MCF 10A (cell line): ENCODE data around the gene ZNF526. TPM values are rescaled to one million over a fixed set of nuclear protein-coding genes. Genes with fewer than 3 reads are reported as not detected.
"Not testable (repeated sequence)": the region's sequence is repeated elsewhere in the genome, so short reads cannot be mapped to it uniquely, and the experiment has no call there.

Experiments
- BruUV-seq: library from RNA; stranded (reverse); fragments of 400-500 nt; replicated peaks from 2 replicates; lab custom pipeline; 2021; lab: Mats Ljungman, UMichigan
- CTCF ChIA-PET: fragments of 300-600 bp; sonication (Branson Sonifier 250); formaldehyde crosslinking; extraction: SDS; loops from one replicate; lab custom pipeline; 2021; ENCODE audit warnings: antibody characterized with exemption, inconsistent platforms; lab: Yijun Ruan, JAX
- POLR2A ChIA-PET: fragments of 300-600, 350-650 bp; sonication (Branson Sonifier 250); formaldehyde crosslinking; extraction: SDS; loops from one replicate; lab custom pipeline; 2020; ENCODE audit warnings: antibody characterized with exemption, inconsistent platforms; lab: Yijun Ruan, JAX
- DNase-seq: peaks from one replicate; pipeline ENCODE4 v3.0.0-alpha.2; 2018; ENCODE audit not compliant: unreplicated experiment
- H3K27ac Mint-ChIP-seq: one replicate; pipeline ENCODE4 v1.8.0; 2022; ENCODE audit warnings: mild to moderate bottlenecking, low read depth, mixed read lengths; ENCODE audit not compliant: unreplicated experiment
- H3K27me3 Mint-ChIP-seq: one replicate; pipeline ENCODE4 v1.8.0; 2022; ENCODE audit warnings: mixed read lengths; ENCODE audit not compliant: insufficient read depth, unreplicated experiment
- H3K36me3 Mint-ChIP-seq: one replicate; pipeline ENCODE4 v1.8.0; 2022; ENCODE audit warnings: mild to moderate bottlenecking, moderate library complexity, mixed read lengths; ENCODE audit not compliant: insufficient read depth, unreplicated experiment
- H3K4me1 Mint-ChIP-seq: one replicate; pipeline ENCODE4 v1.8.0; 2022; ENCODE audit warnings: mixed read lengths; ENCODE audit not compliant: insufficient read depth, unreplicated experiment
- H3K4me3 Mint-ChIP-seq: one replicate; pipeline ENCODE4 v1.8.0; 2022; ENCODE audit warnings: mild to moderate bottlenecking, moderate library complexity, mixed read lengths; ENCODE audit not compliant: unreplicated experiment
- H3K9me3 Mint-ChIP-seq: one replicate; pipeline ENCODE4 v1.8.0; 2022; ENCODE audit warnings: mixed read lengths; ENCODE audit not compliant: unreplicated experiment
- intact Hi-C: fragments of 100-400 bp; cut with micrococcal nuclease; formaldehyde crosslinking; loops from 2 replicates; pipeline ENCODE4 v1.14.1; 2022
- total RNA-seq: library from RNA; stranded (reverse); gene quantifications from 2 replicates; pipeline ENCODE4 v1.2.3, GENCODE V29; 2022
- TF ChIP-seq, protein P1 (sequence below): fragments of 200-600 bp; IDR thresholded peaks from one replicate; pipeline ENCODE4 v1.8.0; 2022; ENCODE audit warnings: antibody characterized with exemption, mild to moderate bottlenecking; ENCODE audit not compliant: unreplicated experiment

The ZNF526 gene
- total RNA-seq, 1 experiment from 2014 or later = 12.3 TPM

DNA sequence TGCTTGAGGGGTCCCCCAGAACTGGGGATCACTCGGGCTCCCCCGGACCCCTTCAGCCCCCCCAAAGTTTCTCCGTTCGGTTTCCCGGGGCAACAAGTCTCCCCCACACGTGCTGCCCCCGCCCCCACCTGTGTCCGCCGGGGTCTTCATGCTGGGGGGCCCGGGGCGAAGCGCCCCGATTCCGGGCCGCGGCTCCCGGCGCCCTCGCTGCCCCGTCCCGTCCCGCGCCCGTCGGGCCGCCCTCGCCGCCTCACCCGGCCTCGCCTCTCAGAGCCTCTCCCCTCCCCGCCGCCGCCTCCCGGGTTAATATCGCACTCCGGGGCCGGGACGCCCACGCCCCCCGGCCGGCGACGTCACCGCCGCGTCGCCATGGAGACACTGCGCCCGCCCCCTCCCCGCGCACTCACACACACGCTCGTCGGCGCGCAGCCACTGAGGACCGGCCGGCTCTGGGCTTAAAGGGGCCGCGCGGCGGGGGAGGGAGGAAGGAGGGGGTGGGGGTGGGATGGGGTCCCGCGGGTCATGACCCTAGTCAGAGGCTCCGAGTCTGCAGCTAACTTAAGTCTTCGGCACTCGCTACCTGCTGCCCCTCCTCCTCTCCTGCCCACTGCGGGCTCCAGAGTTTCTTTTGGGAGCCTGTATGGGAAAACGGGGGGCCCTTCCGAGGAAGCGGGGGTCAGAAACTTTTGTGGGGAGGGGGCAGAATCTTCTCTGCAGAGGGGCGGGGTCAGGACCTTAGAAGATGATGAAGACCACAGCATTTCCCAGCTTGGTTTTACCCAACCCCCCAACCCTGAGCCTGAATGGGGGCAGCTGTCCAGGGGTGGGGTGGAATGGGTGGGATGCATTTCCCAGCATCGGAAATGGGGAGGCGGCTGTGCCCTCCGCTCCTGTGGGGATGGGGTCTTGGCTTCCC, 35.0 kb downstream of the ZNF526 start, which contains the start of gene ERF:
Gene ERF (minus strand): TSS at position 279 of the 916 bp plus-strand sequence. CDS start 129 bp downstream, at position 150.
- H3K9me3 Mint-ChIP-seq = no peaks in the 10 kb centered on the region
- H3K27ac Mint-ChIP-seq = peak within 1 kb of the TSS; percentile 35
- CTCF ChIA-PET = interaction anchor here (0.7 to 1.9 kb wide), 3 partner anchors 16 to 40 kb away, joined by 3 to 13 read pairs (median 3); no protein-coding TSS in a partner anchor
- H3K4me1 Mint-ChIP-seq = peaks cover 22% of the 10 kb centered on the region
- intact Hi-C loops = loop anchor here (2.0 kb wide), 1 partner anchor 14 kb away; the partner anchor contains the start of gene CIC
- no peaks in the 10 kb centered on the region for H3K36me3 Mint-ChIP-seq
- TF ChIP-seq, protein P1, sequence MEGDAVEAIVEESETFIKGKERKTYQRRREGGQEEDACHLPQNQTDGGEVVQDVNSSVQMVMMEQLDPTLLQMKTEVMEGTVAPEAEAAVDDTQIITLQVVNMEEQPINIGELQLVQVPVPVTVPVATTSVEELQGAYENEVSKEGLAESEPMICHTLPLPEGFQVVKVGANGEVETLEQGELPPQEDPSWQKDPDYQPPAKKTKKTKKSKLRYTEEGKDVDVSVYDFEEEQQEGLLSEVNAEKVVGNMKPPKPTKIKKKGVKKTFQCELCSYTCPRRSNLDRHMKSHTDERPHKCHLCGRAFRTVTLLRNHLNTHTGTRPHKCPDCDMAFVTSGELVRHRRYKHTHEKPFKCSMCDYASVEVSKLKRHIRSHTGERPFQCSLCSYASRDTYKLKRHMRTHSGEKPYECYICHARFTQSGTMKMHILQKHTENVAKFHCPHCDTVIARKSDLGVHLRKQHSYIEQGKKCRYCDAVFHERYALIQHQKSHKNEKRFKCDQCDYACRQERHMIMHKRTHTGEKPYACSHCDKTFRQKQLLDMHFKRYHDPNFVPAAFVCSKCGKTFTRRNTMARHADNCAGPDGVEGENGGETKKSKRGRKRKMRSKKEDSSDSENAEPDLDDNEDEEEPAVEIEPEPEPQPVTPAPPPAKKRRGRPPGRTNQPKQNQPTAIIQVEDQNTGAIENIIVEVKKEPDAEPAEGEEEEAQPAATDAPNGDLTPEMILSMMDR = no peak
- peak; percentile 94 for DNase-seq
- peak within 1 kb of the TSS; percentile 85 for H3K4me3 Mint-ChIP-seq
- no peaks in the 10 kb centered on the region for H3K27me3 Mint-ChIP-seq
- no TSS peak for BruUV-seq
- POLR2A ChIA-PET = interaction anchor here (1.0 to 2.0 kb wide), 6 partner anchors 8 to 47 kb away, joined by 3 to 22 read pairs (median 10); partner anchors contain the start of genes CIC, GSK3A and PAFAH1B3

DNA sequence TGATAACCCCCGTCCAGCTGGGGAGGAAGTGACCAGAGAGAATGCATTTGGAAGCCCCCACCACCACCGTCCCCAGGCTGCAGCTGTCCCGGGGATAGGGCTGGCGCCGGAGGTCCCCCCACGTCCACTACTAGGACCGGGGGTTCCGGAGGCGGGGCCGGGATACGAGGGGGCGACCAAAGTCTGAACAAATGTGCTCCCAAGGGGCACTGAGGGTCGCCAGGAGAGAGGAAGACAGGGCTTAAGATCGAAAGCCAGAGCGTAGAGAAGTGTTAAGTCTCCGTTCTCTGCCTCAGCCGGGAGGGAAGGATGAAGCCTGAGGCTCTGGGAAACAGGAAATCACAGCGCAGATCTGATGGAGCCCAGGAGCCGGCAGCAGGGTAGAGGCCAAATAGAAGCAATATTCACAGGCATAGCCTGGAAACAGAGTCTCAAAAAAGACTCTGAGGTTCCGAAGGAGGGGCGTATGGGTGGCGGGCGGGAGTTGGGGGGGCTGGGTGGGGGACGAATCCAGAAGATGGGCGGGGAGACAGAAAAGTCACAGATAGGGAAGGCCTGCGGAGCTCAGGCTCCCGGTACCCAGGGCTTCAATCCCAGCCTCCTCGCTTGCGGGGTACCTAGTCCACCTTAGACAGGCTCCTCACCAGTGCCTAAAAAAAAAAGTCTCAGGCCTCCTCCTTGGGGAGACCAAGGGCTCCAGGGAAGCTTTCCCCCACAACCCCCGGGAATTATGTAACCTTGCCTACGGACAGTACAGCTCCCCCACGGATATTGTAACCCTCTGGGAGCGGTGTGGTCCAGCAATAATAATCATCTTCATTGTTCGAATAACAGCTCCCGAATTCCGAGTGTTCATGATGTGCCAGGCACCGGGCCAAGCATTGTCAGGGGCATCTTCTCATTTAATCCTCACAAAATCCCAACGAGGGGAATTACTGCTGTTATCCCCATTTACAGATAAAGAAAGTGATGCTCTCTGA, 35.9 kb downstream of the ZNF526 start:
- POLR2A ChIA-PET = interaction anchor here (1.0 to 2.0 kb wide), 6 partner anchors 9 to 46 kb away, joined by 3 to 22 read pairs (median 10); partner anchors contain the start of genes CIC, GSK3A and PAFAH1B3
- H3K4me3 Mint-ChIP-seq = peak overlapping the region; percentile 85
- TF ChIP-seq, protein P1 = no peak
- H3K36me3 Mint-ChIP-seq = no peaks in the 10 kb centered on the region
- H3K4me1 Mint-ChIP-seq = peaks cover 22% of the 10 kb centered on the region
- no peaks in the 10 kb centered on the region for H3K27me3 Mint-ChIP-seq
- intact Hi-C loops = loop anchor here (2.0 kb wide), 1 partner anchor 13 kb away; the partner anchor contains the start of gene CIC
- no peaks in the 10 kb centered on the region for H3K9me3 Mint-ChIP-seq
- peak overlapping the region; percentile 35 for H3K27ac Mint-ChIP-seq
- CTCF ChIA-PET = interaction anchor here (0.6 to 1.9 kb wide), 4 partner anchors 10 to 39 kb away, joined by 3 to 13 read pairs (median 4); no protein-coding TSS in a partner anchor
- DNase-seq = peak; percentile 60
- no TSS peak for BruUV-seq

DNA sequence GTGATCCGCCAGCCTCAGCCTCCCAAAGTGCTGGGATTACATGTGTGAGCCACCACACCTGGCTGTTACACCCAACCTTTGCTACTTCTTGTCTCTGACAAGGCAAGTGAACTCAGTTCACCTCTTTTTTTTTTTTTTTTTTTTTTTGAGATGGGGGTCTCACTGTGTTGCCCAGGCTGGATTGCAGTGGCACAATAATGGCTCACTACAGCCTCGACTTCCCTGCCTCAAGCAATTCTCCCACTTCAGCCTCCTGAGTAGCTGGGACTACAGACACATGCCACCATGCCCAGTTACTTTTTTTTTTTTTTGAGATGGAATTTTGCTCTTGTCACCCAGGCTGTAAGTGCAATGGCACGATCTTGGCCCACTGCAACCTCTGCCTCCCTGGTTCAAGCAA, 37.7 kb downstream of the ZNF526 start:
- CTCF ChIA-PET = interaction anchor here (1.1 kb wide), 1 partner anchor 145 kb away, joined by 4 read pairs; no protein-coding TSS in a partner anchor
- BruUV-seq, H3K36me3 Mint-ChIP-seq, H3K4me3 Mint-ChIP-seq, H3K27ac Mint-ChIP-seq, DNase-seq, H3K4me1 Mint-ChIP-seq, intact Hi-C loops, H3K27me3 Mint-ChIP-seq, H3K9me3 Mint-ChIP-seq: not testable (repeated sequence)
- POLR2A ChIA-PET = interaction anchor here (0.8 to 1.1 kb wide), 3 partner anchors 9 to 13 kb away, joined by 3 to 6 read pairs (median 3); no protein-coding TSS in a partner anchor

DNA sequence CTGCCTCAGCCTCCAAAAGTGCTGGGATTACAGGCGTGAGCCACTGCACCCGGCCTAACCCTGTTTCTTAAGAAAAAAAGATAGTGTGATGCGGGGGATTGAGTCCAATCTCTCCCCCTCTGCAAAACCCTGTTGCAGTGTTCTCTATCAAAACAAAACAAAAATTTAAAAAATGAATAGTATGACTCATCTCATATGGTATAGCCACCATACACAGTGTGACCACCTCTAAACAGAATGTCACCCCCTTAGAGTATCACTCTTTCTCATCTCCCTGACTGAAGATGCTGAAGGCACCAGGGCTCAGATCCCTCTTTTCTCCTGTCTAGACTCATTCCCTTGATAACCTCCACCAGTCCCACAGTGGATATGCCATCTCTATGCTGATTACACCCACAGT, 41.7 kb downstream of the ZNF526 start:
- intact Hi-C loops = no loop called here
- CTCF ChIA-PET = interaction anchor here (0.9 to 2.2 kb wide), 2 partner anchors 16 to 18 kb away, joined by 3 to 11 read pairs; no protein-coding TSS in a partner anchor
- BruUV-seq = no TSS peak
- POLR2A ChIA-PET = interaction anchor here (0.7 kb wide), 1 partner anchor 18 kb away, joined by 3 read pairs; no protein-coding TSS in a partner anchor
- H3K4me3 Mint-ChIP-seq = no peak overlapping the region
- no peaks in the 10 kb centered on the region for H3K36me3 Mint-ChIP-seq
- no peaks in the 10 kb centered on the region for H3K27me3 Mint-ChIP-seq
- no peak for DNase-seq
- no peaks in the 10 kb centered on the region for H3K4me1 Mint-ChIP-seq
- no peaks in the 10 kb centered on the region for H3K9me3 Mint-ChIP-seq
- no peak overlapping the region for H3K27ac Mint-ChIP-seq
- TF ChIP-seq, protein P1 = no peak

DNA sequence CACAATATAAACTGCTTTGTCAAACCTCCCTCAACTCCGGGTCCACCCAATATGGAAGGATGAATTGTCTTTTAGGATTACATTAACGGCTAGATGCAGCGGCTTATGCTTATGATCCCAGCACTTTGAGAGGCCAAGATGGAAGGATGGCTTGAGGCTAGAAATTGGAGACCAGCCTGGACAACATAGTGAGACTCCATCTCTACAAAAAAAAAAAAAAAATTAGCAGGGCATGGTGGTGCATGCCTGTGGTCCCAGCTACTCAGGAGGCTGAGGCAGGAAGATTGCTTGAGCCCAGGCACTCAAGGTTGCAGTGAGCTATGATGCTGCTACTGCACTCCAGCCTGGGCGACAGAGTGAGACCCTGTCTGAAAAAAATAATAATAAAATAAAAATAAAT, 46.0 kb downstream of the ZNF526 start:
- ChIA-PET CTCF (interaction anchor here (0.5 to 1.7 kb wide), 4 partner anchors 14 to 173 kb away, joined by 3 to 5 read pairs (median 3); no protein-coding TSS in a partner anchor), POLR2A (interaction anchor here (1.2 to 2.1 kb wide), 2 partner anchors 10 to 22 kb away, joined by 3 to 10 read pairs; partner anchors contain the start of gene ERF)
- DNase-seq, intact Hi-C loops, H3K9me3 Mint-ChIP-seq, H3K27ac Mint-ChIP-seq, H3K27me3 Mint-ChIP-seq, BruUV-seq, H3K4me3 Mint-ChIP-seq, H3K36me3 Mint-ChIP-seq: not testable (repeated sequence)
- H3K4me1 Mint-ChIP-seq = peaks cover 19% of the 10 kb centered on the region
